HepG2 (cell line): ENCODE results near the gene THOC1.
A peak's percentile ranks its signal among the peaks of the same experiment; 100 is the strongest.

Experiments used
- ATF7 ChIP-seq, 2 experiments: fragments of 450-650 bp in 1 of 2; sonication (generic) in 1 of 2; formaldehyde crosslinking in 1 of 2; IDR thresholded peaks; 2 replicates each; pipeline versions ENCODE4 v1.4.0 to v1.6.1; 2016 to 2020; ENCODE audit warnings: antibody characterized with exemption in 1 of 2, mild to moderate bottlenecking in 1 of 2, missing genetic modification reagents in 1 of 2
- DPF2 ChIP-seq: sonication (generic); formaldehyde crosslinking; IDR thresholded peaks from 2 replicates; pipeline ENCODE4 v1.4.0; 2020; ENCODE audit warnings: mild to moderate bottlenecking, low read depth, missing genetic modification reagents, borderline replicate concordance
- NR2F1 ChIP-seq, 2 experiments: fragments of 450-650 bp in 1 of 2; formaldehyde crosslinking in 1 of 2; IDR thresholded peaks; 2 replicates each; pipeline versions ENCODE4 v1.5.0 to v1.6.1; 2016 to 2020; ENCODE audit warnings: mild to moderate bottlenecking in 1 of 2, missing compliant biosample characterization in 1 of 2, missing genetic modification reagents in 1 of 2, moderate library complexity in 1 of 2
- POLR2A ChIP-seq, 2 experiments: IDR thresholded peaks; 2 replicates each; pipeline ENCODE4 v1.6.1; 2011; ENCODE audit warnings: low read depth in 2 of 2, low read length in 2 of 2, mild to moderate bottlenecking in 1 of 2, moderate library complexity in 1 of 2; ENCODE audit not compliant: insufficient read depth in 1 of 2
- RAD21 ChIP-seq: fragments of 450-650 bp; formaldehyde crosslinking; IDR thresholded peaks from 2 replicates; pipeline ENCODE4 v1.5.0; 2020; ENCODE audit warnings: mild to moderate bottlenecking
- RARA ChIP-seq: IDR thresholded peaks from 2 replicates; pipeline ENCODE4 v1.6.1; 2016; ENCODE audit warnings: missing genetic modification reagents, missing compliant biosample characterization
- SALL2 ChIP-seq: sonication (generic); formaldehyde crosslinking; IDR thresholded peaks from 2 replicates; pipeline ENCODE4 v1.8.1; 2023; ENCODE audit warnings: mild to moderate bottlenecking, missing genetic modification reagents, inconsistent platforms
- SUZ12 ChIP-seq: fragments of 150-350 bp; IDR thresholded peaks from 2 replicates; pipeline ENCODE4 v1.6.1; 2014; ENCODE audit warnings: low read depth, low read length
- TAF15 ChIP-seq: fragments of 200-400 bp; formaldehyde crosslinking; IDR thresholded peaks from one replicate; pipeline ENCODE4 v1.6.1; 2018; ENCODE audit warnings: mild to moderate bottlenecking, low read depth, low read length; ENCODE audit not compliant: poor library complexity, severe bottlenecking
- ZNF670 ChIP-seq: sonication (generic); formaldehyde crosslinking; IDR thresholded peaks from 2 replicates; pipeline ENCODE4 v1.8.0; 2022; ENCODE audit warnings: mild to moderate bottlenecking, missing genetic modification reagents, borderline replicate concordance
- ZSCAN29 ChIP-seq: sonication (generic); formaldehyde crosslinking; conservative IDR thresholded peaks from 2 replicates; pipeline ENCODE4 v1.4.0; 2020; ENCODE audit warnings: mild to moderate bottlenecking, missing genetic modification reagents
- TF ChIP-seq, protein P1 (sequence below), 2 experiments: sonication (generic) in 1 of 2; formaldehyde crosslinking in 1 of 2; IDR thresholded peaks; 2 replicates each; pipeline versions ENCODE4 v1.4.0 to v1.6.1; 2018 to 2020; ENCODE audit warnings: missing genetic modification reagents in 2 of 2, borderline replicate concordance in 1 of 2, low read depth in 1 of 2, mild to moderate bottlenecking in 1 of 2, missing biosample characterization in 1 of 2
- TF ChIP-seq, protein P2 (sequence below): sonication (generic); formaldehyde crosslinking; IDR thresholded peaks from 2 replicates; pipeline ENCODE4 v1.5.0; 2020; ENCODE audit warnings: mild to moderate bottlenecking, missing genetic modification reagents, borderline replicate concordance
- TF ChIP-seq, protein P3 (sequence below): sonication (generic); formaldehyde crosslinking; IDR thresholded peaks from 2 replicates; pipeline ENCODE4 v1.5.0; 2020; ENCODE audit warnings: mild to moderate bottlenecking, missing genetic modification reagents, moderate library complexity

- TF ChIP-seq ZNF670 (CRISPR knock-in tag) = no peak
- no peak for TF ChIP-seq SUZ12
- TF ChIP-seq RARA (CRISPR knock-in tag) = no peak
- TF ChIP-seq ATF7 (IDR thresholded peaks at IDR 0.05) = peak; percentile 67
- TF ChIP-seq ATF7 (CRISPR knock-in tag; IDR thresholded peaks at IDR 0.05) = no peak
- no peak for TF ChIP-seq POLR2A (IDR thresholded peaks at IDR 0.05; ENCODE audit: insufficient read depth in 1 of 2, low read depth in 2 of 2, low read length in 2 of 2)
- TF ChIP-seq, protein P1, sequence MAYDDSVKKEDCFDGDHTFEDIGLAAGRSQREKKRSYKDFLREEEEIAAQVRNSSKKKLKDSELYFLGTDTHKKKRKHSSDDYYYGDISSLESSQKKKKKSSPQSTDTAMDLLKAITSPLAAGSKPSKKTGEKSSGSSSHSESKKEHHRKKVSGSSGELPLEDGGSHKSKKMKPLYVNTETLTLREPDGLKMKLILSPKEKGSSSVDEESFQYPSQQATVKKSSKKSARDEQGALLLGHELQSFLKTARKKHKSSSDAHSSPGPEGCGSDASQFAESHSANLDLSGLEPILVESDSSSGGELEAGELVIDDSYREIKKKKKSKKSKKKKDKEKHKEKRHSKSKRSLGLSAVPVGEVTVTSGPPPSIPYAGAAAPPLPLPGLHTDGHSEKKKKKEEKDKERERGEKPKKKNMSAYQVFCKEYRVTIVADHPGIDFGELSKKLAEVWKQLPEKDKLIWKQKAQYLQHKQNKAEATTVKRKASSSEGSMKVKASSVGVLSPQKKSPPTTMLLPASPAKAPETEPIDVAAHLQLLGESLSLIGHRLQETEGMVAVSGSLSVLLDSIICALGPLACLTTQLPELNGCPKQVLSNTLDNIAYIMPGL (CRISPR knock-in tag; IDR thresholded peaks at IDR 0.05; ENCODE audit: borderline replicate concordance in 1 of 2, low read depth in 1 of 2) = no peak
- TF ChIP-seq, protein P2, sequence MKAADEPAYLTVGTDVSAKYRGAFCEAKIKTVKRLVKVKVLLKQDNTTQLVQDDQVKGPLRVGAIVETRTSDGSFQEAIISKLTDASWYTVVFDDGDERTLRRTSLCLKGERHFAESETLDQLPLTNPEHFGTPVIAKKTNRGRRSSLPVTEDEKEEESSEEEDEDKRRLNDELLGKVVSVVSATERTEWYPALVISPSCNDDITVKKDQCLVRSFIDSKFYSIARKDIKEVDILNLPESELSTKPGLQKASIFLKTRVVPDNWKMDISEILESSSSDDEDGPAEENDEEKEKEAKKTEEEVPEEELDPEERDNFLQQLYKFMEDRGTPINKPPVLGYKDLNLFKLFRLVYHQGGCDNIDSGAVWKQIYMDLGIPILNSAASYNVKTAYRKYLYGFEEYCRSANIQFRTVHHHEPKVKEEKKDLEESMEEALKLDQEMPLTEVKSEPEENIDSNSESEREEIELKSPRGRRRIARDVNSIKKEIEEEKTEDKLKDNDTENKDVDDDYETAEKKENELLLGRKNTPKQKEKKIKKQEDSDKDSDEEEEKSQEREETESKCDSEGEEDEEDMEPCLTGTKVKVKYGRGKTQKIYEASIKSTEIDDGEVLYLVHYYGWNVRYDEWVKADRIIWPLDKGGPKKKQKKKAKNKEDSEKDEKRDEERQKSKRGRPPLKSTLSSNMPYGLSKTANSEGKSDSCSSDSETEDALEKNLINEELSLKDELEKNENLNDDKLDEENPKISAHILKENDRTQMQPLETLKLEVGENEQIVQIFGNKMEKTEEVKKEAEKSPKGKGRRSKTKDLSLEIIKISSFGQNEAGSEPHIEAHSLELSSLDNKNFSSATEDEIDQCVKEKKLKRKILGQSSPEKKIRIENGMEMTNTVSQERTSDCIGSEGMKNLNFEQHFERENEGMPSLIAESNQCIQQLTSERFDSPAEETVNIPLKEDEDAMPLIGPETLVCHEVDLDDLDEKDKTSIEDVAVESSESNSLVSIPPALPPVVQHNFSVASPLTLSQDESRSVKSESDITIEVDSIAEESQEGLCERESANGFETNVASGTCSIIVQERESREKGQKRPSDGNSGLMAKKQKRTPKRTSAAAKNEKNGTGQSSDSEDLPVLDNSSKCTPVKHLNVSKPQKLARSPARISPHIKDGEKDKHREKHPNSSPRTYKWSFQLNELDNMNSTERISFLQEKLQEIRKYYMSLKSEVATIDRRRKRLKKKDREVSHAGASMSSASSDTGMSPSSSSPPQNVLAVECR (CRISPR knock-in tag) = no peak
- no peak for TF ChIP-seq NR2F1 (CRISPR knock-in tag; IDR thresholded peaks at IDR 0.05)
- TF ChIP-seq RAD21 = no peak
- TF ChIP-seq, protein P3, sequence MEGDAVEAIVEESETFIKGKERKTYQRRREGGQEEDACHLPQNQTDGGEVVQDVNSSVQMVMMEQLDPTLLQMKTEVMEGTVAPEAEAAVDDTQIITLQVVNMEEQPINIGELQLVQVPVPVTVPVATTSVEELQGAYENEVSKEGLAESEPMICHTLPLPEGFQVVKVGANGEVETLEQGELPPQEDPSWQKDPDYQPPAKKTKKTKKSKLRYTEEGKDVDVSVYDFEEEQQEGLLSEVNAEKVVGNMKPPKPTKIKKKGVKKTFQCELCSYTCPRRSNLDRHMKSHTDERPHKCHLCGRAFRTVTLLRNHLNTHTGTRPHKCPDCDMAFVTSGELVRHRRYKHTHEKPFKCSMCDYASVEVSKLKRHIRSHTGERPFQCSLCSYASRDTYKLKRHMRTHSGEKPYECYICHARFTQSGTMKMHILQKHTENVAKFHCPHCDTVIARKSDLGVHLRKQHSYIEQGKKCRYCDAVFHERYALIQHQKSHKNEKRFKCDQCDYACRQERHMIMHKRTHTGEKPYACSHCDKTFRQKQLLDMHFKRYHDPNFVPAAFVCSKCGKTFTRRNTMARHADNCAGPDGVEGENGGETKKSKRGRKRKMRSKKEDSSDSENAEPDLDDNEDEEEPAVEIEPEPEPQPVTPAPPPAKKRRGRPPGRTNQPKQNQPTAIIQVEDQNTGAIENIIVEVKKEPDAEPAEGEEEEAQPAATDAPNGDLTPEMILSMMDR (CRISPR knock-in tag) = no peak
- TF ChIP-seq DPF2 (CRISPR knock-in tag) = no peak
- TF ChIP-seq ZSCAN29 (CRISPR knock-in tag) = no peak
- no peak for TF ChIP-seq SALL2 (CRISPR knock-in tag)
- TF ChIP-seq TAF15 = no peak
Observed at GRCh38 chr18:213505-213904, 54.3 kb downstream of the THOC1 start.
